HG03469 (cell line): ENCODE results near the gene MTIF3.
A peak's percentile ranks its signal among the peaks of the same experiment; 100 is the strongest.

Experiments used
- ATAC-seq: cut with Tn5 transposase; IDR thresholded peaks from one replicate; pipeline ENCODE4 v1.9.1; 2021; ENCODE audit warnings: mild to moderate bottlenecking, moderate library complexity, moderate number of reproducible peaks; ENCODE audit not compliant: unreplicated experiment

MTIF3 gene

DNA sequence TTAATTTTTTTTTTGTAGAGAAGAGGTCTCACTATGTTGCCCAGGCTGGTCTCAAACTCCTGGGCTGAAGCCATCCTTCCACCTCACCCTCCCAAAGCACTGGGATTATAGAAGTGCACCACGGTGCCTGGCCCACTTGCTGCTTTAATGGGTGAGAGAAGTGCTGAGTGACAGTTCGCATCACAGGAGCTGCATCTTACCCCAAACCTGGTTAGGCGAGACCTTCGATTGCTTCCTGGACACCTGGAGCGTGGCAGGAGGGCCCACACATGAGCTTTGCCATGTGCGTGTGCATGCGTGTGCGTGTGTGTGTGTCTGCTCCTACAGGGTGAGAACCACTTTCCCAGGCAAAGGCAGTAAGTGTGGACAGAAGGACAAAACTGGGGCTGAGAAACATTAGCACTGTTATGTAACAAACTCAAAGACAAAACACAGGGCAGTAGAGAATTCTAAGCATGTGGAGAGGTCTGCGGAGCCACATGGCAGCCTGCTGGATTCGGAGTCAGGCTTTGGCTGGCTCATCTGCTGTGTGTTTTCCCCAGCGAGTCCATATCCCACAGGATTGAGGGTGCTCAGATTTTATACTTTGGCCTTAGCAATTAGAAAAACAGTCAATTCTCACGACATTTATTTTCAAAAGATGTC is 11.7 kb upstream of the MTIF3 start:
- ATAC-seq: no peak

DNA sequence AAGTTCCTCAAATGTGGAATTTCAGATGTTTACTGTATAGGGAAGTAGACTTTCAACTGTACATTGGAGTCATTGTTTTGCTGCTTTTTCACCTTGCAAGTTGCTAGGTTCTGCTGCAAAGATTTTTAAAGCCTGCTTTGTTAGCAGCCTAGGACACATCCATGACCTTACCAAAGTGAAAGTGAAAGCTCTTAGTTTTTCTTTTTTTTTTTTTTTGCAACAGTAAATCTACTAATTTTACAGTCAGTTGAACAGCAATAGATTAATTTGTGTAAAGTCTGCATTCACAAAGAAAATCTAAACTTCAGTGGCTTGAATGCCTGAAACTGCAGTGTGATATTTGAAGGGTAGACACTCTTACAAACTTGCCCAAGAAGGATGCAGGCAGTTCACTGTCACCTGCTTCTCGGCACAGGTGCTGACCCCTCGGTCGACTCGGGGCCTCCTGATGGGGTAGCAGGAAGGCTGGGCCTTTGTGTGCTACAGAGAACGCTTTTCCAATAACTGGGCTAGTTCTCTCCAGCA is 5.0 kb upstream of the MTIF3 start:
- no peak for ATAC-seq

DNA sequence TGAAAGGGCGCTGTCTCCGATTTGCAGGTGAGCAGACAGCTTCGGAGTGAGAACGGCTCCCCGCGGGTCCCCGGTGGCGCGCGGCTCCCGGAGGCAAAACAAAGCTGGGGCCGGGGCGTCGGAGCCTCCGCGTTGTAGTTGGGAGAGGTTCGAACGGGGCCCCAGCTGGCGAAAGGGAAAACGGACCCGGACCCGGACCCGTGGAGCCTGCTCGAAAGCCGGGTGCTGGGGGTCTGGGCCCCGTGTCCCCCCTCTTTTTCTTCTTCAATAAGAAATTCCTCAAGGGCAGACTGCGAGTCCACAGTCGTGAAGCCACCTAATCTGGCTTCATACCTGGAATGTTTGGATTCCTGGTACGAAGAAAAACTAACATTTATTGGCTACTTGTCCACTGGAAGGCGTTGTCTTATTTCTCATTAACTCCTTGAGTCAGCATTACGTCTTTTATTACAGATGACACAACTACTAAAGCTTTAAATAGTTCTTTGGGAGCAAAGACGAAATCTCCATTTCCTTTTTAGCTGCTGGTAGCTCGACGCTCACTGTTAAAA is 632 bp upstream of the MTIF3 start:
- no peak for ATAC-seq

DNA sequence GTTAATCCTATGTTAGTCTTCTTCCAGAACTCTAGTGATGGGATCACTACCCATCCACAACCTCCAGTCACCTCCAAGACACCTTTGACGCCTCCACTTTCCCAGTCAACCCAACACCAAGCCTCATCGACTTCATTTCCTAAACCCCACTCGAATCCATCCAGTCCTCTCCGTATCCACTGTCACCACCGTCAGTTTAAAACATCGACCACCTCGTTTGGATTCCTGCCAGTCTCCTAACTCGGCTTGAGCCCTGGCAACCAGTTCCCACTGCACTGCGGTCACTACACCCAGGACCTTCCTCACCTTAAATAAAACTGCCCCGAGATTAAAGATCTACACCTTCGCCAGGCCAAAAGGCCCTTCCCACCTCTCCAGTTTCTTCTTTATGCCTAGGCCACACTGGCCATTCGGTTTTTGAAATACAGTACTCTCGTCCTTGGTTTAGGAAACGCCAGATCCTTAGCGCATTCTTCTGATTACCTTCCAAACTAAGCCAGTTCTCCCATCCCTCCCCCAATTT is 1.2 kb downstream of the MTIF3 start:
- ATAC-seq: no peak

DNA sequence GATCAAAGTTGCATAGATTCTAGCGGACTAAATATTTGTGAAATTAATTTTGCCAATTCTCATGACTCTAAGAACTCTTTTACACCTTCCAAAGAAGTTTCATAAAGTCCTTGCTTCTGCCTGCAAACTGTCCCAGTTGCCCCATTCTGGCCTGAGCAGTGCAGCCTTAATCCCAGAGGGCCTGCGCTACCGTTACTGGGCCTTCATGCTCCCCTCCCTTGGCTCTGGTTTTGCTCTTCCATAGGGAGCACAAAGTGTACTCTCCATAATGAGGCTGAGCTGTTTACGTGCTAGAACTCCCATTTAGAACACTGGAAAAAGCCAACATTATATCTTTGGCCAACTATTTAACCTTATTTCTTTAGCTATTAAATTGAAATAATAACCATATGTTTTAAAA is 2.1 kb downstream of the MTIF3 start:
- ATAC-seq: no peak

DNA sequence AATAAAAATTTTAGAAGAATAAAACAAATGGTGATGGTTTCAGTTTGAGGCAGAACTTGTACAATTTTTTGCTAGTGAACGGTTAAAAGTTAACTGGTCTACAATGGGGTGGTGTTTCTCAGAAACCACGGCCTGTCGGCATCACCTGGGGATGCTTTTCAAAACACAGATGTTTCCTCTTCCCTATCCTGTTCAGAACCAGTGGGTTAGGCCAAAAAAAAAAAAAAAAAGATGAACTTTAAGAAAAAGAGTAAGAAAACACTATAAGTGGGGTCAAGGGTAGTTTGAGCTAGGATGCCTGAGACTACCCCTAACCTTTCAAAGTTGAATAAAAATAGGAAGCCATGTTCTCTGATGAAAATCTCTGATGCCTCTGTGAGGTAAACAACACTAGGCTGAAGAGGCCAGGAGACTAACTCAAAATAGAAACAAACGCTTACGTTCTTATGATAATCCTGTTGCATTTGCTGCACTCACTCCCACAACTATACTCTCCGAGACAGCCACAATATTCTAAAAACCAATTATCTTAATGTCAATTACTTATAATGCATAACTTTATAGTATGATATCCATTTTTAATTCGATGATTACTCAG is 3.3 kb downstream of the MTIF3 start:
- no peak for ATAC-seq

DNA sequence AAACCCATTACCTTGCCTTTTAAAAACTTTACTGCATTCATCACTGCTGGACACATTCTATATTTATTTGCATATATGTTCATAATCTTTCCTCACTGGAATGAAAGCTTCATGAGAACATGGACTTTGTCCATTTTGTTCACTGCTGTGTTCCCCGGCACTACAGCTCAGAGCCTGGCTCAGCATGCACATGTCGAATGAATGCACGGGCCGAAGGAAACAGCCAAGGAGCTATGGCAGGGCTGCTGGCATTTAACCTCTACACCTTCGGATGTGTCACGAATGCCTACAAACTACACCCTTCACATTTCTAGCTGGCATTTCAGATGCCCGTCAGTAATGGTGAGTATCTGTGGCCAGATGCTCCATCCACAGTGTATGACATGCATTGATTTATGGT is 7.6 kb downstream of the MTIF3 start:
- no peak for ATAC-seq

DNA sequence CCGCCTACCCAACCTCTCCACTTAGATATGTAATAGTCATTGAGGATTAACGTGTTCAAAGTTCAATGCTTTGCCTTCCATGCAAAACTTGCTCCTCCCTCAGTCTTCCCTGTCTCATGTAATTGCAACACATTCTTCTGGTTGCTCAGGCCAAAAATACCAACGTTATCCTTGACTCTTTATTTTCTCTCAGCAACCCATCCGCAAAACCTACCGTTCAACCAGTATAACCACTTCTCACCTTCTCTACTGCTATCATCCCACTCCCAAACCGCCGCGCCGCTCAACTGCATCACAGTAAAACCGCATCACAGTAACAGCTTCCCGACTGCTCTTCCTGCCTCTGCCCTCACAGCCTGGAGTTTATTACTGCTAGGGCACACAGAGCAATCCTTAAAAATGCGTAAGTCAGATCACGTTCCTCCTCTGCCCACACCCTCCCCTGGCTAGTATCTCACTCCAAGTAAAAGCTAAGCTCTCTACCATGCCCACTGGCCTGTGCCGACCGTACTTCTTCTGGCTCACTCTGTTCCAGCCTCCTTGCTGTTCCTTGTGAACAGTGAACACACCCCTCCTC is 8.2 kb downstream of the MTIF3 start:
- no peak for ATAC-seq

DNA sequence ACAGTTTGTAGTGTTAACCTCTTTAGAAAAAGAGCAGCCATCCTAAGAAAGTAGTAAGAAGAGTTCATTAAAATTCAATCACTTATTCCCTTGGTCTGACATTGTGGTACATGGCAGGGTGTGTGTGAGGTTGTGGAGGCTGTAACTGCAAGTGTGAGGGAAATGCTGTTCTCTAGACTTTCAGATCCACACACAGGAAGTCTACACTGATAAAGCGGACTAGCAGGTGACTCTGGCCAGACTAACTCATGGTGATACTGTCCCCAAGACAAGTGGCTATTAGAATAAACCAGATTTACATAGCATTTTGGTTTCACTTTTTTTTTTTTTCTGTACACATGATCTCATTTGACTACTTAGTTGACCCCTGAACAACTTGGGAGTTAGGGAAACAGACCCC is 10.0 kb downstream of the MTIF3 start:
- no peak for ATAC-seq

DNA sequence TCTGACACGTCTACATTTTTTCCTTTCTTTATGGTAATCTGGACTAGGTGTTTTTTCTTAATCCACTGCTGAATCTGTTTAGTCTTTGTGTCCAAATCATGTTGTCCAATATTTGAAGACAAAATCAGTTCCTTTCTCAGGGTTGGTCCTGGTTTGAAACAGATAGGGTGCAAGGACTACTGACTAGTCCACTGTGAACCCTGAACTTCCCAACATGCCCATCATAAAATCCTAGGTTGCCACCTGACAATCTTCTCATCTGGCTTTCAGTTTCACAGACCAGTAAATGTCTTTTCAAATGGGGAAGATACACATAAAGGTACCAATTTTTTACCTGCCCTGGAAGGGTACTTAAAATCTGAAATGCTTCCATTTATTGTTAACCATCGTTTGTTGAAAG is 13.2 kb downstream of the MTIF3 start:
- ATAC-seq: no peak

DNA sequence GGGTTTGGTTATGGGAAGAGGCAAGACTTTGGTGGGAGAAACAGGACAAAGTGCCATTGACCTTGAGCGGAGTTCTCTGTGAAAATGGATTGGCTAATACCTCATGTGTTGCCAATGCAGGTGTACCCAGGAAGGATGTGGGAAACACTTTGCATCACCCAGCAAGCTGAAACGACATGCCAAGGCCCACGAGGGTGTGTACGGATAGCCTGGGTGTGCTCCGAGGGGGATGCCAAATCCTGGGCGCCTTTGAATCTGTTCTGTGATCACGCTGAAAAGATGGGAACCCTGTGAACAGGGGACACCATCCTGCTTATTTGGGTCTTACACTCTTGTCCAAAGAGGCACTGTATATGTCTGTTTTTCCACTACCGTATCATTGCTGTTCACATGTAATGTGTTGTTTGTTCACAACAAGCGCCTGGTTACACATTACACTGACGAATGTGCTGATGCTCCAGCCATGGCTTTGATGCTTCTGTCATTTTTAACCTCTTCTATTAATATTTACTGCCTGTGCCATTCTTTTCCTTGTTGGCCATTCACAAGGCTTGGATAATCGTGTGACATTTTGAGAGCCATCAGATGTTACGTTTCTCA is 17.7 kb downstream of the MTIF3 start:
- no peak for ATAC-seq

DNA sequence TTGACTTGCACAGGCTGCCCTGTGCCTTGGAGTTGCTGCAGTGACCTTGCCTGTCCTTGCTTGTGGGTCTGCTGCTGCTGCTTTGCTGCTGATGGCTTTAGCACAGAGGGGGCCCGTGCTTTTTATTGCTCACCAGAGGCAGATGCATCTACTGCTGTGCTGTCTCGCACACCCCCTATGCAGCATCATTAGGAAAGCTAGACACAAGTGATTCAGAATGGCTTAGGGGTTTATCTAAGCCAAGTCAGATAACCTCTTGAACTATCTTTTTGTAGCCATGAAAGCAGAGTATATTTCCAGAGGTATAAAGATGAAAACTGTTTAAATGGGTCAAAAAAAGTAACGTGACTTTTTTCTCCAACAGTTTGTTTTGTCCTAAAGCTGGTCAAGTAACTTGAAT is 18.2 kb downstream of the MTIF3 start:
- no peak for ATAC-seq

DNA sequence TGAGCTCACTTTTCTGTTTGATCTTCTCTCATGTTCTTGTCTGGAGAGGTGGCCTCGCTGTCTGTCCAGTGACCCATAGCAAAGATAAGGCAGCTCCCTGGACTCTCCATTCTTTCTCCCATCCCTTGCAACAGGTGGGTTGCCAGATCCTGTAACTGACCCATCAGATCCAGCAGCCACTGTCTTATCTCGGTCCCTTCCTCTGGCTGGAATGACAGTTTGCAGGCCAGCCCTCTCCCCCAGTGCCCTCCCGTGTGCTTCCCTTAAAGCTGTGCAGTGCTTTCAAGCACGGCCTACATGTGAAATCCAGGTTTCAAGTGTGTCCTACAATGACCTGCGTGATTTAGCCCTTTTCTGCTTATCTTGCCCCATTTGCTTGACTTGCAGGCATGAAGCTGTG is 22.2 kb downstream of the MTIF3 start:
- ATAC-seq: no peak

DNA sequence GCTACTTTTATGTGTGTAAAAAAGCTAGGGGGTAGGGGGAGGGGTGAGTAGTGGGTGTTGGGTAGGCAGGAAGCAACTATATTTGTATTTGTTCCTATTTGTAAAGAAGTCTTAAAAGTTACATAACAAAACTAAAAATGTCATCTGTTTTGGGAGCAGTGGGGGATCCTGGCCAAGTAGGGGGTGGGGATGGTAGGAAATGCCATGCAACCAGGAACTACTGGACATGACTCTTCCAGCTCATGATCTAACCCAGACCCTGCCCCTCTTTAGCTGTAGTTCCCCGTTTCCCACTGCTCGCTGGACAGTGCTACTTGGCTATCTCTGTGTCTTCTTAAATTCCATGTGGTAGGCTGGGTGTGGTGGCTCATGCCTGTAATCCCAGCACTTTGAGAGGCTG is 22.7 kb downstream of the MTIF3 start:
- no peak for ATAC-seq

DNA sequence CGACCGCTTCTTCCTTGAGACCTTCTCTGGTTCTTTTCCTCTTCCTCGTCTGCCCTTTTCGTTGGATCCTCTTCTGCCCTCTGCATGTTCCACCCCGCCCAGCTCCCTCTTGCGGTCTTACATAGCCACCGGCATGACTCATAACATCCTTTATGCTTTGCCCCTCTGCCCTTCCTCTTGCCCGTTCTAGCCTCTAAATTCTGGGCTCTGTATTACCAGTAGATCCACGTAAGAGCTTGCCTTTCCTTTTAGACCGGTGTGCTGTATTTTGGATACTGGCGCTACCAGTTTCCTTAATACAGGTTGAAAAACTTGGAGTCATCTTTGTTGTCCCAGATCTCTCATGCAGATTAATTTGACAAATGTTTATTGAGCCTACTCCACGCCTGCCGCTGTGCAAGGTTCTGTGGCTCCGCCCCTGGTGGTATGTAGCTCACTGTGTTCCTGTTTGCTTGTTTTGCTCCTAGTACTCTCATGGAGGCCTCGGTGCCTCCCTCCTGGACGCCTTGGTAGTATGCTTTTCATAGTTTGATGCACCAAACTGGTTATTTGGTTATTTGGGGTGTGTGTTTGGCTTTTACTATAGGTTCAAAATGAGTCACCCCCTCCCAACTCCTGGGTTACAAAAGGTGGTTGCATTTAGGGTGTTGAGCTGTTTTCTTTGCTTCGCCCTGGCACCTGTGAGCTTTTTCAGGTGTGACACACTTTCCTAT is 24.3 kb downstream of the MTIF3 start:
- peak; percentile 44 for ATAC-seq

DNA sequence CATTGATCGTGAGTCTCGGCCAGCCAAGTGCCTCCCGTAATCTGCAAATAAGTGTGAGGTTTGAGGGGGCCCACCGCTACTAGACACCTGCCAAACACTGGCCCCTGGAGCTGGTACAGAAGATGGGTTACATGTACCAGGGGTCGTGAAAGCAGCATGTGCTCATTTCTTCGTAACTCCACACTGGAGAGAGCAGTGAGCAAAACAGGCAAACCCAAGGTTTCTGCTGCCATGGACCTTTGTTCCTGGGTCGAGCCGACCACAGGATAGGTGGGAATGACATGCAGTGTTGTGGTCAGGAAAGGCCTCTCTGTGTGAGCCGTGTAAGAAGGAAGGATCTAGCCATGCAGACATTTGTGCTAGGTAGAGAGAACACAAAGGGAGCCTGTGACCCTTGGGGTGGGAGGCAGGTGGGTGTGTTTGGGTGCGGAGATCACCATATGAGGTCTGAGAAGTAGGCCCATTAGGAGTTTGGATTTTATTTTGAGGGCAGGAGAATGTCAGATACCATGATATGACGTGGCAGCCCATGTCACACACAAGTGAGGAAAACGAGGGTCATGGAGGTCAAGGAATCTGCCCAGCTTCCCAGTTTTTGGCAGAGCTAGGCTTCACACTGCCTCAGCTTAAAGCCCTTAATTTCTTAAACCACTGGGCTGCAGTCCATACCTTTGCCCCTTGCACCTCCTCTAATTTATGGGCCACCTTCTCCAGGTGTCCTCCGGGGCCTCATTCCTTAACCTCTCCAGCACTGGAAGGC is 25.0 kb downstream of the MTIF3 start:
- no peak for ATAC-seq

DNA sequence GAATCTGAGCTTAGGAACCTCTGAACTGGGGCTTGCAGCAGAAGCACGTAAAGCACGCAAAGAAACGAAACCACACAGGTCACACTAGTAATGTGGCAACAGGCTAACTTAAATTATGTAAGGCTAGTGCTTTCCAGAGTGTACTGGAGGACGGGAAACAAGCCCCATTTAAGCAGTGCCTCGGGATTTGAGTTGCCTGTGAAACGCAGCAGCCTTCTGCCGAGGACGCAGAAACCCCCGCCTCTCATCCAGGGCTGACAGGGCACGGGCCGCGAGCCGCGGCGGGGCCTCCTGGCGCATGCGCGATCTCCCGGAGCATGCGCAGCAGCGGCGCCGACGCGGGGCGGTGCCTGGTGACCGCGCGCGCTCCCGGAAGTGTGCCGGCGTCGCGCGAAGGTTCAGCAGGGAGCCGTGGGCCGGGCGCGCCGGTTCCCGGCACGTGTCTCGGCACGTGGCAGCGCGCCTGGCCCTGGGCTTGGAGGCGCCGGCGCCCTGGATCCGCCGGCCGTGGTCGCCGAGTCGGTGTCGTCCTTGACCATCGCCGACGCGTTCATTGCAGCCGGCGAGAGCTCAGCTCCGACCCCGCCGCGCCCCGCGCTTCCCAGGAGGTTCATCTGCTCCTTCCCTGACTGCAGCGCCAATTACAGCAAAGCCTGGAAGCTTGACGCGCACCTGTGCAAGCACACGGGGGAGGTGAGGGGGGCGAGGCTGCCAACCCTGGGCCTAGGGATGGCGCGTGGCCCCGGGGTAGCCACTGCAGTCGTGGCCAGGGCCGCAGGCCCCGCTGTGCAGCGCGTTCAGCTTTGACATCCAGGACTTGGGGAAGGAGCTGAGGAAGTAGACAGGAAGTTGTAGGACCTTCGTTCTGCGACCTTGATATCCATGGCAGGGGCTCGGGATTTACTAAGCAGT is 25.9 kb downstream of the MTIF3 start, which contains the start of gene GTF3A:
TSS of gene GTF3A (plus strand) at position 374 of the 912 bp plus-strand sequence.
- peak; percentile 59 for ATAC-seq

DNA sequence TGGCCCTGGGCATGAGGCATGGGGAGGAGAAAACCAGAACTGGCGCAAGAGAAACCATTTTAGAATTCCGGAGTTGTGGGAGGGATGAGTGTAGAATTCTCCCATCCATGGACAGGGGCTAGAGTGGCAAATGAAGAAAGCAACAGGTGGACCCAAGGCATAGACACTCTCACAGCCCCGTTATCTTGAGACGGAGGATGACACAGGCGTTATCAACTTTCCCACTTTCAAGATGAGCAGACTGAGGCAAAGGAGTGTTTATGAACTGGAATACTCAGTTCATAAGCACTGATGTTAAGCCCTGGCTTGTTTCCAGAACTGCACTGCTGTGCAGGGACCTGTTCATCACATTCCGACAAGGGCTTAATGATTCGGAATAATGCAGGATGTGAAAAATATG is 27.0 kb downstream of the MTIF3 start:
- ATAC-seq: no peak
